Measurements from ENCODE around the gene DGAT2L6. TPM values are rescaled to one million over a fixed set of nuclear protein-coding genes. Genes with fewer than 3 reads are reported as not detected.
A peak's percentile ranks its signal among the peaks of the same experiment; 100 is the strongest.

DGAT2L6 gene
- total RNA-seq, 1 donor from 2014 or later, result not detected

- Mint-ChIP-seq H3K27me3 (no peaks in the 10 kb centered on the region), H3K36me3 (no peaks in the 10 kb centered on the region), H3K4me3 (no peak overlapping the region), H3K4me1 (ENCODE audit: unreplicated experiment) (no peaks in the 10 kb centered on the region), H3K9me3 (peaks cover 4% of the 10 kb centered on the region), H3K27ac (no peak overlapping the region)
- no peak for DNase-seq (ENCODE audit: extremely low spot score, unreplicated experiment)
- TF ChIP-seq CTCF (conservative IDR thresholded peaks at IDR 0.05), result no peak
Measured at GRCh38 chrX:70244881-70245280, 67.6 kb downstream of the DGAT2L6 start.

GRCh38 chrX:70247252-70247651, 70.0 kb downstream of the DGAT2L6 start:
- TF ChIP-seq CTCF (conservative IDR thresholded peaks at IDR 0.05), result no peak
- H3K4me3 Mint-ChIP-seq, result no peak overlapping the region
- peaks cover 4% of the 10 kb centered on the region for H3K9me3 Mint-ChIP-seq
- no peaks in the 10 kb centered on the region for H3K4me1 Mint-ChIP-seq (ENCODE audit: unreplicated experiment)
- no peaks in the 10 kb centered on the region for H3K27me3 Mint-ChIP-seq
- no peaks in the 10 kb centered on the region for H3K36me3 Mint-ChIP-seq
- no peak for DNase-seq (ENCODE audit: extremely low spot score, unreplicated experiment)
- no peak overlapping the region for H3K27ac Mint-ChIP-seq

GRCh38 chrX:70252491-70252890, 75.2 kb downstream of the DGAT2L6 start:
- Mint-ChIP-seq H3K36me3 (no peaks in the 10 kb centered on the region), H3K9me3 (no peaks in the 10 kb centered on the region), H3K27me3 (no peaks in the 10 kb centered on the region)

GRCh38 chrX:70253377-70254062, 76.2 kb downstream of the DGAT2L6 start:
- Mint-ChIP-seq H3K27ac (peak overlapping the region; percentile 12), H3K9me3 (no peaks in the 10 kb centered on the region), H3K27me3 (no peaks in the 10 kb centered on the region), H3K4me1 (ENCODE audit: unreplicated experiment) (no peaks in the 10 kb centered on the region), H3K36me3 (no peaks in the 10 kb centered on the region), H3K4me3 (no peak overlapping the region)
- no peak for DNase-seq (ENCODE audit: extremely low spot score, unreplicated experiment)
- no peak for TF ChIP-seq CTCF (conservative IDR thresholded peaks at IDR 0.05)

More at GRCh38 chrX:70252491-70252890, 75.2 kb downstream of the DGAT2L6 start:
- no peak for TF ChIP-seq CTCF (conservative IDR thresholded peaks at IDR 0.05)
- DNase-seq (ENCODE audit: extremely low spot score, unreplicated experiment), result no peak
- no peaks in the 10 kb centered on the region for H3K4me1 Mint-ChIP-seq (ENCODE audit: unreplicated experiment)
- no peak overlapping the region for H3K27ac Mint-ChIP-seq
- no peak overlapping the region for H3K4me3 Mint-ChIP-seq

- Mint-ChIP-seq H3K27ac (peak overlapping the region; percentile 12), H3K27me3 (no peaks in the 10 kb centered on the region), H3K4me1 (ENCODE audit: unreplicated experiment) (no peaks in the 10 kb centered on the region), H3K4me3 (no peak overlapping the region), H3K9me3 (no peaks in the 10 kb centered on the region), H3K36me3 (no peaks in the 10 kb centered on the region)
- DNase-seq (ENCODE audit: extremely low spot score, unreplicated experiment), result no peak
- TF ChIP-seq CTCF (conservative IDR thresholded peaks at IDR 0.05), result no peak
Measured at GRCh38 chrX:70254063-70254400, 76.7 kb downstream of the DGAT2L6 start.
